K562 treated with DMSO at 1 percent for 12 hours (cell line): ENCODE results near the gene FILIP1L. TPM values are rescaled to one million over a fixed set of nuclear protein-coding genes. Genes with fewer than 3 reads are reported as not detected.

Experiments
- total RNA-seq: library from RNA; unstranded; fragments of 300-600 nt; gene quantifications from 2 replicates; pipeline ENCODE4 v1.2.3, GENCODE V29; 2022; ENCODE audit not compliant: insufficient read depth

The FILIP1L gene
- 7.5 and 8.9 TPM in 2 replicates for total RNA-seq

GRCh38 chr3:100114413-100115030, at the start of gene FILIP1L:
TSS of gene FILIP1L (minus strand) at chr3:100114501.

GRCh38 chr3:99817437-99818240, 296.7 kb downstream of the FILIP1L start, which contains the start of gene CMSS1:
TSS of gene CMSS1 (plus strand) at chr3:99817862.

Other genes with a start within 250 kb of the FILIP1L start
- 8.0 and 17.9 TPM in 2 replicates for gene TBC1D23, start 146.5 kb upstream of the FILIP1L start, total RNA-seq
- gene NIT2, start 220.3 kb upstream of the FILIP1L start, total RNA-seq: 5.3 and 13.3 TPM in 2 replicates